Hepatic stellate cell (primary cell): Measurements from ENCODE around the gene CCDC24.

Source experiments
- DNase-seq: peaks from one replicate; pipeline ENCODE4 v3.0.0; 2011; ENCODE audit warnings: low spot score

Gene CCDC24

DNA sequence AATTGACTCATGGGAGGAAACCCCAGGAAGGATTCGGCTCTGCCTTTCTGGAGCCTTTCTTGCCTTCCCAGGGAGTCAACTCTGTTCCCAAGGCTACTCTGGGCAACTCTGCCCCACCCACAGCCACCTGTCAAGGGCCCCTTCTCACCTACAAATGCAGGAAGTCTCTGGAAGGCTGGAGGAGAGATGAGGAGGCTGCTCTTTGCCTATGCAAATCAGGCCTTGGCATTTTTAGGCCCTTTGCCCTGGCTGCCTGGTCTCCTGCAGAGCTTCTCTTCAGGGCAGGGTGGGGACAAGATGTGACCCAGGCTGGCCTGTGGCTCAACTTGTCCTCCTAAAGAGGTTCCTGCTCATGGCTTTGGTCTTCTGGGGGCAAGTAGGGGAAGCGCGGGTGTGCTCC lies 34.4 kb downstream of the CCDC24 start:
- DNase-seq = no peak

DNA sequence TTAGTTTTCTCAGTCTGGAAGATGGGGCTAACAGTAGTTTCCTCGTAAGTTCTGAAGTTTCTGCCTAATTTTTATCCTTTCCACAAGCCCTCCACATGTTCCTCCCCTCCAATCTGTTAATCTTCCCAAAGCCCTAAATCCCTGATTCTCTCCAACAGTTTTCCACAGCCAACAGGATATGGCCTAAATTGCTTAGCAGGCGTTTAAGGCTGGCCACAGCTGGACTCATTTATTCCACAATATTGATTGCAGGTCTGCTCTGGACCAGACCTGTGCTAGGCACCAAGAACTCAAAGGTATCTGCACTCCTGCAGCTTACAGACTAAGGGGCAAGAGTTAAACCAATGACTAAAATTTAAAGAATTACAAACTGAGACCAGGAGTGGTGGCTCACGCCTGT lies 35.9 kb downstream of the CCDC24 start:
- no peak for DNase-seq

DNA sequence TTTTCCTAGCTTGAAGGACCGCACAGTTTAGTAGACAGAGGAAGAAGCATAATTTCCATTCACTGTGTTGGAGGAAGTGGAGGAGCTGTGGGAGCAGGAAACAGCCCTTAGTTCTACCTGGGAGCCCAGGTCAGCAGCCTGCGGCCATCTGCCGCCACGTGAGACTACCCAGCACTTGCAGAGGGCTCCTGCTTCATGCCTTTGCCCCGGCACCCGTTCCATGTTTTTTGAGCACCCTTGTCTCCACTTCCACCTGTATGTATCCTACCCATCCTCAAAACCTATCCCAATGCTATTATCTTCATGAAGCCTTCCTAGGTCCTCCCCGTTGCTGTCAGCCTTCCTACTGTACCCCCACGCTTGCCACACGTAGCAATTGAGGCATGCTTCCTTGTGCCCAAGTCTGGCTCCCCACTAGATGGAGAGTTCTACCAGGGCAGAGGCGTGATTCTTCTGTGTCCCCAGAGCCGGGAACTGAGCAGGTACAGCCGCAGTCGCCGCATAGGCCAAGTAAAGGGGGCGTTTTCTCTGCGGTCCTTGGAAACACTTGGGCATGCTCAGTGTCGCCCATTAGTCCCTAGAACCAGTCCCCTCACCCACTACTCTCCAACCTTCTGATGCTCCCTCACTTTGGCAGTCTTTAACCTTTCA lies 38.0 kb downstream of the CCDC24 start:
- DNase-seq = peak; percentile 63

DNA sequence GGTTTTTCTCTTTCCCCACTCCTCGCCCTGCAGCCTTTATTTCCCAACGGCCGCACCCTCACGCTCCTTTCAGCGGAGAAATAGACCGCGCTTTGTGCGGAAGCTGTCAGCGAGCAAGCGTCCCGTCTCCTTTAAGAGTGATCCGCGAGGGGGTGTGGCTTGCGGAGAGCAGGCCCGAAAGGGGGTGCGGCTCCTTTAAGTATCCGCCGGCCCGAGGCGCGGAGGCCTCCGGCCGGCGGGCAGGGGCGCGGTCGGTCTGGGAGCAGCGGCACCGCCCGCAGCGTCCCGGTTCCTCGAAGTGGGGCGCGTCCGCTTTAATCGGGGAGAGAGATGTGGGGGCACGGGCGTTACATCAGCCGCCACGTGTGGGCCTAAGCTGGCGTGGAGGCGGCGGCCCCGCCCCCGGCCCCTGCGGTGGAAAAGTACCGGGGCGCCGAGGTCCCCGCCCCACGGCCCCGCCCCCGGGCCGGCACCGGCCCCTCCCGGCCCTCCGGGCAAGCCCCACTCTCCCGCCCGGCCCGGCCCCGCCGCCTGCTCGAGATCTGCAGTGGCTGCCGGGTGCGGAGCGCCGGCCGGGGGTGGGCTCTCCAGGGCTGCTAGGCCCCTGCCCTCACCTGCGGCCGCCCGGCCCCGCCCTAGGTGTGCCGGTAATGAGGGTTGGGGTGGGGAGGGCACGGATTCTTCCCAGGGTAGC lies 38.7 kb downstream of the CCDC24 start:
- peak; percentile 93 for DNase-seq

DNA sequence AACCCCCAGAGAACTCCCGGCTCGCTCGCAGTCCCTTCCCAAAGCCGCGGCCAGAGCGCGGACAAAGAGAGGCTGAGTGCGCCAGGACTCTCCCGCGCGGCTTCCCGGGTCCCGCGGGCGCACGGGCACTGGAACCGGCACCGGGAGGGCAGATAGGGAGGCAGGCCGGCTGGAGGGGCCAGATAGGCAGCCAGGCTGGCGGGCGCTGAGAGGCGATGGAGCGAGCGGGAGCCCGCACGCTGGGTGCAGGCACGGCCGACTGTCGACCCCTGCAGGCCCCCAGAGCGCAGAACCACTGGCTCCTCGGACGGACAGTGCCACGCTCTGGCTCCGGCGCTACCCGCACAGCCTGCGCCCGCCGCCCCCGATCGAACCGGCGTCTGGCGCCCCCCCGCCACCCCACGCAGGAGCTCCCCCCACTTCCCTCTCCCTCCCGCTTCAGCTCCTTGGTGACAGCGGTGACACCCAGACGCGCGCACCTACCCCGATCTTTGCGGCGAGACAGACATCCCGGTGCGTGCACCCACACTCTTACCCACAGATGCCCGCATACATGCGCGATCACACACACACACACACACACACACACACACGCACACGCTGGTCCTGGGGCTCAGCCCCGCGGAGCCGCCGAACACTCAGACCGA lies 39.3 kb downstream of the CCDC24 start:
- DNase-seq = peak; percentile 48

DNA sequence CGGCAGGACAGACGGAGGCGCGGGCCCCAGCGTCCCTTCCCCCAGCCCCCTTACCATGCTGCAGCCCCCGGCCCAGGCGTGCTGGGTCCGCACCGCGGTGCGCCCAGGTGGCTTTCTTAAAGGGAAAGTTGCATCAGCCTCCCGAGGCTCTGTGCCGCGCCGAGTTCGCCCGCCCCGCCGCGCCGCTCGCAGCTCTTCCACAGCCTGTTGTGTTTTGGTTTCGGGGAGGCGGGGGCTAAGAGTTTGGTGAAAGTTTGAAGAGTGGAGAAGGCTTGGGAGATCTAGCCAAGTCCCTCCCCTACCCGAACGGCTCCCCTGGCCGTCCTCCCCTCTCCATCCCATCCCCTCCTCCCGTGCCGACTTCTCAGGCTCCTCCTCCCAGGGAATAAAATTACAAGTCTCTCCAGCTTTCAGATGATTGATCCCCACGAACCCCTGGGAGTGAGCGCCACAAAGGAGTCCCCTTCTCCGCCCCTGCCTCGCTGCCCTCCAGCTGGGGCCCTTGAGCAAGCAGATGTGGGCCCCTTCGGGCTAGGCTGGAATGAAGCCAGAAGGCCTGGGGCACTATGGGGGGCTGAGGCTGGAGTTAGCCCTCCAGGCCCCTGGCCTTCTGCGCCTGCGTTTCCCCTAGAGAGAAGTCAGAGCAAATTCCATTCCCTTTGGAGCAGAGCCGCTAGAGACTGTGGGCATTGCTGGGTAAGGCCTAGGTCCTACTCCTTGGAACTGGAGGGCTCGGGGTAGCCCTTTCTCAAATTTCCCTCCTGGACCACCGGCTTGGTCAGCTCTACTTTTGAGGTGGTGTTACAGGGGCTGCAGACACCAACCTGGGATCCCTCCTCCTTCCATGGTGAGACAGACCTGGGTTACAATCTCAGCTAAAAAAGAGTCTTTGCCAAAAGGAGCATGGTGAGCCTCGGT lies 40.1 kb downstream of the CCDC24 start, which contains the start of gene SLC6A9:
Gene SLC6A9, minus strand, starts transcription at position 211 of the 918 bp plus-strand sequence. CDS start 7,185 bp downstream, outside the sequence.
- DNase-seq = peak; percentile 75

DNA sequence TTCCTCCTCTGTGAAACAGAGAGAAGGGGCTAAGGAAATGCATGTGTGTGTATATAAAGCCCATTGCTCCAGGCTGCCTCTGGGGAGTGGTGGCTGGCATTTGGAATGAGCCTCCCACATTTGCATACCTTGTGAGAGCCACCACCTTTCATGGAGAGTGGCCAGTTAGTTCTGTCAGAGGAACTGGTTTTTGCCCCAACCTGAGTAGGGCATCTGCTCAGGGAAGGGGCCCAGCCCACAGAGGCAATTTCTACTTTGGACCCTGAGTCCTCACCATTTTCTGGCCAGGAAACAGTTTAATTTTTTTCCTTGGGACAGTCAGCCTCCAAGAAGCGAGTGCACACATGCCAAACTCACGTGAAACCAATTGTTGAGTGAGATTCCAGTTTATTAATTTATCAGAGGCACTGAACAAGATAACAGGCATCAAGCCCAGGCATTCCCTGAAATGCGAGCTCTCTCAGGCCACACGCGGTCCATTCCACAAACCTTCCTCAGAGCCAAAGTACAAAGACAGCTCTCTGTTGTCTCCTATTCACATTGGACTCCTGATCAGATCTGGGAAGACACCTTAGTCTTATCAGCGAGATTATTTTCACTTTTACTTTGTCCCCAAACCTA lies 40.9 kb downstream of the CCDC24 start:
- DNase-seq = no peak

DNA sequence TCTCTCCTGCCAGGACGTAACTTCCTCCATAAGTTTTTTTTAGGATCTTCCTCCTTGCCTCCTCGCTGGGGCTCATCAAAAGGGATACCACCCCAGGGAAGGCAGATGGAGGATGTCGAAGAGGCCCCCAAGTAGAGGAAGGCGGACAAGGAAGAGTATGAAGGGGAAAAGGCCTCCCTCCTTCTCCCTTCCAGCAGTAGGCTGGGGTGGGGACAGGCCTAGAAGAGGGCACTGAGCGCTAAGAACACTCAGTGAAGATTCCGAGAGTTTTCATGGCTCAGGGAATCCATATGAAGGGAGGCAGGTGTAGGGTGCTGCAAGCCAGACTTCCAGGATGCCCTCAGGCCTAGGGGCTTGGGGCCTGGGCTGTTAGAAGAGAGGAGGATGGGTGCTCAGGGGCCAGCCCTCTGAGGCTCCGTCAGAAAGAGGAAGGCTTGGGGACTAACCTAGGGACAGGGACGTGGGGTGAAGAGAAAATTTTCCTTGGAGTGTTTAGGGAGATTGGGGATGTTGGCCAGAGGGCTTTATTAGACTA lies 41.7 kb downstream of the CCDC24 start:
- DNase-seq = no peak

DNA sequence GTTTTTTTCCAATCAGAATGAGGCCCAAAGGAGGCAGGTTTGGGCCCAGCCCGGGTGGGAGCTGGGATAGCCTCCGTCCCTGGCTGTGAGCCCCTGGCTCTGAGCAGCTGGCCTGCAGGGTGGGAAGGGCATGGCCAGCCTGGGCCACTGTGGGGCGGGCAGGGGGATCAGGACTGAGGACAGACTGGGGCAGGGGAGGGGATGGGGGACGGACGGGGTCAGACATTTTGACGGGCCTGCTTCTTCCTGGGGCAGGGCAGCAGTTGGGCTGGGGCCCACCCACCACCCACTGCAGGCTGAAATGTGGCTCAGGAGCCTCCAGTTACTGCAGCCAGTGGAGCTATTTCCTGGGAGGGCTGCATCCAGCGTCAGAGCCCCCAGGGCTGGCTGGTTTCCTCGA lies 42.4 kb downstream of the CCDC24 start:
- no peak for DNase-seq

DNA sequence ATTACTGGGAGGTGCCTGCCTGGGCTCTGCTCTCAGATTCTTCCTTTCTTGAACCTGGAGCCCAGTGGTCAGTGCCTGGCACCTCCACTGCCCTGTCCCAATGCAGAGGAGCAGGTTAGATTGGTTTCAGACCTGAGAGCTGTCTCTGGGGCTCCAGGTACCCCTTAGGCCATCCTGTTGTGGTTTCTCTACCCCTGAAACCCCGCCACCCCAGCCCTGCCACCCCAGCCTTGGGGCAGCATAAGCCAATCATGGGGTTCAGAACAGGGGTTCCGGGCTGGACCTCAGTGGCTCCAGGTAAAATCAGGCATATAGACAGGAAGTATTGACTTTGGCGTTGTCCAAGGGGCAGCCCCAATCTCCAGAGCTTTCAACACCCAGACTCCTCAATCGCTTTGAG lies 43.0 kb downstream of the CCDC24 start:
- DNase-seq = no peak

DNA sequence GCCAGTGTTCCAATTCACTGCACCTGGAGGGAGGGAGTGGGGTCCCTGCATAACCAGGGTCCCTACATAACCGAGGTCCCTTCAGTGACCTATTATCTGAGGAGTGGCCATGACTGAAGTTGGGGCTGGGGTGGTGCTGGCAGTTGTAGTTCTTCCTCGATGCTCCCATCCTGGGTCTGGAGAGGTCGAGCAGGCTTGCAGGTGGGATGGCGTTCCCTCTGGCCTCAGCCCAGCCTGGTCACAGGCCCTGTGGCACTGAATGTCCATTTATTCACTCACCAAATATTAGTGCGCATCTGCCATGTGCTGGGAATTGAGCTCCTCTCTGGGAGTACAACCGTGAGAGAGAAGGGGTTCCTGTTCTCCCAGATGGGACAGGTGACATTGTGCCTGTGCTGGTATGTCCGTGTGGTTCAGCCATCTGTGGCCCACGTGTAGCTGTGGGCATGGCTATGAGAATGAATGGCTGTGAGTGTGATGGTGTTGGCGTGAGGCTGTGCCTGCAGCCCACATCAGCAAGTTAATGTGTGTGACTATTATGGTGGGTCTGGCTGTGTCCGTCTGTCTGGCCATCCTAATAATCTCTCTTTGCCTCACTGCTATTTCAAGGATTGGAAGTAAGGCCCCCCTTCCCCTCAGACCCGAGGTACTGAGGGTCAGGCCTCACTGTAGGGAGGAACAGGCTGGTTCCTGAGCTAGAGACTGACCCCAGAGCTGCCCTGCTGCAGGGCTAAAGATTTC lies 43.7 kb downstream of the CCDC24 start:
- no peak for DNase-seq

DNA sequence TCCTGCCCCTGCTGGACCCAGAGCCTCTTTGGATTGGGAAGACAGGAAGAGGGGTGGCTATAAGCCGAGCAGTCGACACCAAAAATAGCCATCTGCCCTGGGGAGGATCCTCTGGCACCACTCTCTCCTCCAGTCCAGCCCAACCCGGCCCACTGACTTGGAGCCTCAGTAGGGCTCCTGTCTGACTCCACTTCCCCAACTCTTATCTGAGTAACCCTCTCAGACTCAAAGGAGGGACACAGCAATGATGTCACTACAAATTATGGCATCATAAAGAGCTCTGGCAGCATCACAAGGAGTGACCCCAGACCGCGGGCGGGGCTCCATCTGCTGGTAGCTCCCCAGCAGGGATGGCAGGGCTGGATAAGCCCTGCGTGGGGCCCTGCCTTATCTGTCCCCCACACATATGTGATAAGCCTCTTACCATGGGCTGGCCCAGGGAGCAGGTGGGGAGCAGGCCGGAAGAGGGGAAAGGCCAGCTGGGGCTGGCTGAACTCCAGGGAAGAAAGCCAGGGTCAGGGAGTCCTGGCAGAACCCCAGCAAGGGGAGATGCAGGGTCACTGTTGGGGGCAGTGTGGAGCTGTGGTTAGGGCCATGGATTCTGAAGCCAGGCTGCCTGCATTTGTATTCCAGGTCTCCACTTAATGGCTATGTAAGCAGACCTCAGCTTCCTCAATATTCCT lies 44.5 kb downstream of the CCDC24 start:
- DNase-seq = no peak

DNA sequence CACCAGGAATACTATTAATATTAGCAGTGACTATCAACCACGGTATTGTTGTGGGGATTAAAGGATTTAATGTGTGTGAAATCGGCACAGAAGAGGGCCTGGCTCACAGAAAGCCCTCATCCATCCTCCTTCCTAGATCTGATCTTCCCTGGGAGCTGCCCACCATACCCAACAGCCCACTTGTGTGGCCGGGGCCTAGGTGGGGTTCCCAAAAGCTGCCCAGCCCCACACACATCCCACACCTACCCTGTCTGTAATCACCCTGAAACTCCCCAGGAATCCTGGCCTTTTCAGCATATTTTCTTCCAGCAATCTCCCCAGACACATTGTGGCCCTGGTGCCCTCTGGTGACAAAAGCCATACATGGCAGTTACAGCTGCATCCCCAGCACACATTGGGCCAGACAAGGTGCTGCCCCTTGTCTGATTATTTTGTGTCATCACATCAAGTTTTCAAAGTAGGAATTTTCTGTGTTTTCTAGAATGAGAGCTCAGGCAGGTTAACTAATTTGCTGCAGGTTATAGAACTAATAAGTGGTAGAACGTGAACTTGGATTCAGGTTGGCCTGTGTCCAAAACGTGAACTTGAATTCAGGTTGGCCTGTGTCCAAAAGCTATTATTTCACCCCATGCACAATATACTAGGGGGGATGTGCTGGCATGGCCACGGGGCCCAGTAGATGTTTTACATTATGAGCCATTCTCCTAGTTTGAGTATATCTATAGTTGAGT lies 45.2 kb downstream of the CCDC24 start:
- DNase-seq = peak; percentile 71

DNA sequence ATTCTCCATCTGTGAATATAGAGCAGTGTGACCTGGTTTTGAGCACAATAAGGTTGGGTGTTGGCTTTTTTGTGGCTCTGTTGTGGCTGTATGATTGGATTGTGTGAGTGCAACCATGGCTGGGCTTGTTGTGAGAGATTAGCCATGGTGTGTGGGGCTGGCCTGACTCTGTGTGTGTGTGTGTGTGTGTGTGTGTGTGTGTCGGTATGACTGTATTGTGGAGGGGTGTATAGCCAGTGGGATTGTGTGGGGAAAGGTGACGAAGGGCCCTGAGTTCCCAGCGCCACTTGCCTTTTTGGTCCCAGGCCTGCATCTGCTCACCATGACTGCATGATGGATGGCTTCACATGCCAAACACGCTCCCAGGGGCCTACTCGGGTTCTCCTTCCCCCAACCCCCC lies 45.8 kb downstream of the CCDC24 start:
- no peak for DNase-seq

DNA sequence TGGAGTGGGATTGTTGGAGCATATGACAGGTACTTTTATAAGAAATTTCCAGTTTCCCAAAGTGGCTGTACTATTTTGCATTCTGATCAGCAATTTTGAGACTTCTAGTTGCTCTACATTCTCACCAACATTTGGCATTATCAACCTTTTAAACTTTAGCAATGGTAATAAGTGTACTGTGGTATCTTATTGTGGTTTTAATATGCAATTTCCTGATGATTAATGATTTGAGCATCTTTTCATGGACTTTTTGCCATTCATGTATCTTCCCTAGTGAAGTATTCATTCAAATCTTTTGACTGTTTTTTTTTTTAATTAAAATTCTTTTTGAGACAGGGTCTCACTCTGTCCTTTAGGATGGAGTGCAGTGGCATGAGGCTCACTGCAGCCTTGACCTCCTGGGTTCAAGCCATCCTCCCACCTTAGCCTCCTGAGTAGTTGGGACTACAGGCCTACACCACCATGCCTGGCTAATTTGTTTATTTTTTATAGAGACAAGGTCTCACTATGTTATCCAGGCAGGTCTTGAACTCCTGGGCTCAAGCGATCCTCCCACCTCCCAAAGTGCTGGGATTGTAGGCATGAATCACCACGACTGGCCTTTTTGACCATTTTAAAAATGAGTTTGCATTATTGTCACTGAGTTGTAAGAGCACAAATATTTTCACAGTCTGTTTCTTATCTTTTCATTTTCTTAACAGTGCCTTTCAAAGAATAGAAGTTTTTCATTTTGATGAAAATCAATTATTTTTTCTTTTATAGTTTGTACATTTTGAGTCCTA lies 47.7 kb downstream of the CCDC24 start:
- no peak for DNase-seq

DNA sequence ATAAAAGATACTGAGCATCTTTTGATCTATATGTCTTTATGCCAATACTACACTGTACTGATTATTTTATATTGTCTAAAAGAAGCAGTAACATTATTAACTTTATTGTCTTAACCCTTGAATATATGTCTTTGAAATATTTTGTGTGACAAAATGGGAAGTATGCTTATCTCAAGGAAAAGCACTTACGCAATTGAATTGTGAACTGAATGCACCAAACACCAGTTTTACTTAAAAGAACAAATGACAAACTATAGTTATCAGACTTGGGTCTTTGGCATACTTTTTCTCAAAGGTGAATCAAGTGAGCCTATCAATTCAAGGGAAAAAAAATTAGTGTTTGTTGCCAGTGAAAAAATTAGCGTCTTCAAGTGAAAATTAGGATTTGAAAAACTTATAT lies 49.0 kb downstream of the CCDC24 start:
- no peak for DNase-seq

DNA sequence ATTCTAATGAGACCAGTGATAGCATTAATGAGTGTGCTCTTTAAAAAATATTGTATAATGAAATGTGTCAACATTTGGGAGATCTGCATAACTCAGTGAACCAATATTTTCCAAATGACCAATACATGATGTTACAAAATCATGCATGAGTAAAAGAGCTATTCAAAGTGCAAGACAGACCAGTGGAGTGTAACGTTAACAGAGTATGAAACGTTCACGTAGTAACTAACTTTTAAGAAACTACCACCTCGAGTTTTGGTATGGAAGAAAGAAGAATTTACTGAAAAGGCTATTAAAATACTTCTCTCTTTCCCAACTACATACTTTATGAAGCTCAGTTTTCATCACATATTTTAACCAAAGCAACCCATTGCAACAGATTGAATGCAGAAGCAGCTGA lies 49.4 kb downstream of the CCDC24 start:
- no peak for DNase-seq

DNA sequence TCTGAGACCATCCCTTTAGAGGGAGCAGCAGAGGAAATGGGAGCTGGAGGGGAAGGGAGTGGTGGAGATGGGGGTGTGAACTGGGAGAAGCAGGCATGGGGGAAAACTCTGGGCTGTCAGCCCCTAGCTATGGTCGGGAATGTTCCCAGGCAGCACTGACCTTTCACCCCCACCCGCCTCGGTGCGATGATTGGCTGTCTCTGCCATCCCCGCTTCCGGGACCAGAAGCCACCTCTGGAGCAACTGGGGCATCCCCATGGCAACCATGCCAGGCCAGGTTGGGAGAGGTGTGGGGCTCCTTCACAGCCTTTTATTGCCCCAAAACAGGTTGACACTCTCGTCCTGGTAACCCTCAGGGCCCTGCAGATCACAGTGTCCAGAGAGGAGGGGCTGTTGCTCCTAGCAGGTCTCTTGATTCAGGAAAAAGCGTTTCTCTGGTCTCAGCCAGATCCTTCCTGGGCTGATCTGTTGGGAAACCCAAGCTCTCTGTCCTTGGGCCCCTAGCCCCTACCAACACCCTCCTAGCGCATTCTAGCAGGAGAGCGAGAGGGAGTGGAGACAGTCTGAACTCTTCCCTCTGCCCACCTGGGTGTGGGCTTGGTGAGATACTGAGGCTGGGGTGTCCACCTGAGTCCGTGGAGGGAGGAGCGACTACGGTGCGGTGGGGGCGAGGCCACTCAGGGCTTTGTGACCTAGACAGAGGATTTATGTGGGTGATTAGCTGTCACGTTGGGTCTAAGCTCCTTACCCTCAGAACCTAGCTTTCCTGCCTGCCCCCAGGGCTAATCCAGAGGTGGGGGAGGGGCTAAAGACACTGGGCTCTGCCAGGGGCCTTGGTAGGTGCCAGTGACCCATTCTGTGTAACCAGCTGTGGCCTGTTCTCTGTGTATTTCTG lies 52.0 kb downstream of the CCDC24 start:
- DNase-seq = no peak
